ENCODE data around the gene ATXN1.

- TF ChIP-seq, protein P1, sequence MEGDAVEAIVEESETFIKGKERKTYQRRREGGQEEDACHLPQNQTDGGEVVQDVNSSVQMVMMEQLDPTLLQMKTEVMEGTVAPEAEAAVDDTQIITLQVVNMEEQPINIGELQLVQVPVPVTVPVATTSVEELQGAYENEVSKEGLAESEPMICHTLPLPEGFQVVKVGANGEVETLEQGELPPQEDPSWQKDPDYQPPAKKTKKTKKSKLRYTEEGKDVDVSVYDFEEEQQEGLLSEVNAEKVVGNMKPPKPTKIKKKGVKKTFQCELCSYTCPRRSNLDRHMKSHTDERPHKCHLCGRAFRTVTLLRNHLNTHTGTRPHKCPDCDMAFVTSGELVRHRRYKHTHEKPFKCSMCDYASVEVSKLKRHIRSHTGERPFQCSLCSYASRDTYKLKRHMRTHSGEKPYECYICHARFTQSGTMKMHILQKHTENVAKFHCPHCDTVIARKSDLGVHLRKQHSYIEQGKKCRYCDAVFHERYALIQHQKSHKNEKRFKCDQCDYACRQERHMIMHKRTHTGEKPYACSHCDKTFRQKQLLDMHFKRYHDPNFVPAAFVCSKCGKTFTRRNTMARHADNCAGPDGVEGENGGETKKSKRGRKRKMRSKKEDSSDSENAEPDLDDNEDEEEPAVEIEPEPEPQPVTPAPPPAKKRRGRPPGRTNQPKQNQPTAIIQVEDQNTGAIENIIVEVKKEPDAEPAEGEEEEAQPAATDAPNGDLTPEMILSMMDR (tag by site-specific recombination; IDR thresholded peaks at IDR 0.05): no peak
- TF ChIP-seq ZNF274 (IDR thresholded peaks at IDR 0.05; ENCODE audit: low read length) (no peak), ZNF274 (tag by site-specific recombination; IDR thresholded peaks at IDR 0.05; ENCODE audit: borderline replicate concordance) (no peak), KLF9 (tag by site-specific recombination; IDR thresholded peaks at IDR 0.05; ENCODE audit: low read depth) (no peak), ZFP41 (tag by site-specific recombination; IDR thresholded peaks at IDR 0.05; ENCODE audit: borderline replicate concordance) (no peak), SP2 (tag by site-specific recombination; IDR thresholded peaks at IDR 0.05) (no peak), ZNF146 (tag by site-specific recombination; IDR thresholded peaks at IDR 0.05) (no peak), ZNF664 (tag by site-specific recombination; IDR thresholded peaks at IDR 0.05) (no peak), ZNF677 (tag by site-specific recombination; IDR thresholded peaks at IDR 0.05) (no peak), GFI1B (tag by site-specific recombination; IDR thresholded peaks at IDR 0.05) (no peak)
- TF ChIP-seq, protein P2, sequence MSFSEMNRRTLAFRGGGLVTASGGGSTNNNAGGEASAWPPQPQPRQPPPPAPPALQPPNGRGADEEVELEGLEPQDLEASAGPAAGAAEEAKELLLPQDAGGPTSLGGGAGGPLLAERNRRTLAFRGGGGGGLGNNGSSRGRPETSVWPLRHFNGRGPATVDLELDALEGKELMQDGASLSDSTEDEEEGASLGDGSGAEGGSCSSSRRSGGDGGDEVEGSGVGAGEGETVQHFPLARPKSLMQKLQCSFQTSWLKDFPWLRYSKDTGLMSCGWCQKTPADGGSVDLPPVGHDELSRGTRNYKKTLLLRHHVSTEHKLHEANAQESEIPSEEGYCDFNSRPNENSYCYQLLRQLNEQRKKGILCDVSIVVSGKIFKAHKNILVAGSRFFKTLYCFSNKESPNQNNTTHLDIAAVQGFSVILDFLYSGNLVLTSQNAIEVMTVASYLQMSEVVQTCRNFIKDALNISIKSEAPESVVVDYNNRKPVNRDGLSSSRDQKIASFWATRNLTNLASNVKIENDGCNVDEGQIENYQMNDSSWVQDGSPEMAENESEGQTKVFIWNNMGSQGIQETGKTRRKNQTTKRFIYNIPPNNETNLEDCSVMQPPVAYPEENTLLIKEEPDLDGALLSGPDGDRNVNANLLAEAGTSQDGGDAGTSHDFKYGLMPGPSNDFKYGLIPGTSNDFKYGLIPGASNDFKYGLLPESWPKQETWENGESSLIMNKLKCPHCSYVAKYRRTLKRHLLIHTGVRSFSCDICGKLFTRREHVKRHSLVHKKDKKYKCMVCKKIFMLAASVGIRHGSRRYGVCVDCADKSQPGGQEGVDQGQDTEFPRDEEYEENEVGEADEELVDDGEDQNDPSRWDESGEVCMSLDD (tag by site-specific recombination; IDR thresholded peaks at IDR 0.05): no peak
Measured at GRCh38 chr6:16398587-16398986, 362.7 kb downstream of the ATXN1 start.
